ENCODE results near the gene KLHL36. TPM values are rescaled to one million over a fixed set of nuclear protein-coding genes. Genes with fewer than 3 reads are reported as not detected.

The KLHL36 gene
- total RNA-seq, 1 experiment from 2014 or later, result 93.6 TPM

DNA sequence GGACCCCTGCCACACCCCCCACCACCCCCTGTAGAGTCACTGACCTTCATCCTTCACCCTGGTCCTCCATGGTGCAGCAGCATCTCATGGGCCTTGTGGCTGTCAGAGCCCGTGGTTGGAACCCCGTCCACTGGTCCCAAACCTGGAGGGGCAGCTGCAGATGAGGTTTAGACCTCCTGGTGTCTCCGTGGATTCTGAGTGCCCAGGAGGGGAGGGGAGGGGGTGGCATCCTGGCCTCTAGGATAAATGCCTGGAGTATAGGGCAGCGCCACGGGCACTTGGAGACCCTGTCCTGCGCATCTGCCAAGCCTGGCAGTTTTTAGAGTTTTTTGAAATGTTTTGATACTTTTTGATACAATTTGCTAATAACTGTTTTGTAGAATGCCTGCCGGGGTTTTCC is 17.5 kb downstream of the KLHL36 start:
- CTCF ChIA-PET, result no interaction called here

GRCh38 chr16:84667600-84668309 is 19.4 kb downstream of the KLHL36 start:
- BruUV-seq (replicated peaks), result no TSS peak
- Mint-ChIP-seq H3K36me3 (ENCODE audit: insufficient read depth, unreplicated experiment) (peaks cover 21% of the 10 kb centered on the region), H3K27ac (ENCODE audit: unreplicated experiment) (no peak overlapping the region), H3K4me3 (ENCODE audit: low read depth, unreplicated experiment) (no peak overlapping the region), H3K4me1 (ENCODE audit: low read depth, unreplicated experiment) (no peaks in the 10 kb centered on the region), H3K9me3 (ENCODE audit: low read depth, unreplicated experiment) (no peaks in the 10 kb centered on the region), H3K27me3 (ENCODE audit: unreplicated experiment) (no peaks in the 10 kb centered on the region)
- CTCF ChIA-PET, result no interaction called here
- DNase-seq, result no peak
- intact Hi-C loops (cut with micrococcal nuclease; ENCODE audit: unreplicated experiment), result no loop called here
- TF ChIP-seq, protein P1, sequence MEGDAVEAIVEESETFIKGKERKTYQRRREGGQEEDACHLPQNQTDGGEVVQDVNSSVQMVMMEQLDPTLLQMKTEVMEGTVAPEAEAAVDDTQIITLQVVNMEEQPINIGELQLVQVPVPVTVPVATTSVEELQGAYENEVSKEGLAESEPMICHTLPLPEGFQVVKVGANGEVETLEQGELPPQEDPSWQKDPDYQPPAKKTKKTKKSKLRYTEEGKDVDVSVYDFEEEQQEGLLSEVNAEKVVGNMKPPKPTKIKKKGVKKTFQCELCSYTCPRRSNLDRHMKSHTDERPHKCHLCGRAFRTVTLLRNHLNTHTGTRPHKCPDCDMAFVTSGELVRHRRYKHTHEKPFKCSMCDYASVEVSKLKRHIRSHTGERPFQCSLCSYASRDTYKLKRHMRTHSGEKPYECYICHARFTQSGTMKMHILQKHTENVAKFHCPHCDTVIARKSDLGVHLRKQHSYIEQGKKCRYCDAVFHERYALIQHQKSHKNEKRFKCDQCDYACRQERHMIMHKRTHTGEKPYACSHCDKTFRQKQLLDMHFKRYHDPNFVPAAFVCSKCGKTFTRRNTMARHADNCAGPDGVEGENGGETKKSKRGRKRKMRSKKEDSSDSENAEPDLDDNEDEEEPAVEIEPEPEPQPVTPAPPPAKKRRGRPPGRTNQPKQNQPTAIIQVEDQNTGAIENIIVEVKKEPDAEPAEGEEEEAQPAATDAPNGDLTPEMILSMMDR (IDR thresholded peaks at IDR 0.05; ENCODE audit: unreplicated experiment), result no peak

More for the DNA sequence above, 17.5 kb downstream of the KLHL36 start:
- no TSS peak for BruUV-seq (replicated peaks)
- Mint-ChIP-seq H3K4me3 (ENCODE audit: low read depth, unreplicated experiment) (no peak overlapping the region), H3K27ac (ENCODE audit: unreplicated experiment) (no peak overlapping the region), H3K27me3 (ENCODE audit: unreplicated experiment) (no peaks in the 10 kb centered on the region), H3K36me3 (ENCODE audit: insufficient read depth, unreplicated experiment) (peaks cover 33% of the 10 kb centered on the region), H3K4me1 (ENCODE audit: low read depth, unreplicated experiment) (no peaks in the 10 kb centered on the region), H3K9me3 (ENCODE audit: low read depth, unreplicated experiment) (no peaks in the 10 kb centered on the region)
- intact Hi-C loops (cut with micrococcal nuclease; ENCODE audit: unreplicated experiment), result no loop called here
- TF ChIP-seq, protein P1 (IDR thresholded peaks at IDR 0.05; ENCODE audit: unreplicated experiment), result no peak
- DNase-seq, result no peak

DNA sequence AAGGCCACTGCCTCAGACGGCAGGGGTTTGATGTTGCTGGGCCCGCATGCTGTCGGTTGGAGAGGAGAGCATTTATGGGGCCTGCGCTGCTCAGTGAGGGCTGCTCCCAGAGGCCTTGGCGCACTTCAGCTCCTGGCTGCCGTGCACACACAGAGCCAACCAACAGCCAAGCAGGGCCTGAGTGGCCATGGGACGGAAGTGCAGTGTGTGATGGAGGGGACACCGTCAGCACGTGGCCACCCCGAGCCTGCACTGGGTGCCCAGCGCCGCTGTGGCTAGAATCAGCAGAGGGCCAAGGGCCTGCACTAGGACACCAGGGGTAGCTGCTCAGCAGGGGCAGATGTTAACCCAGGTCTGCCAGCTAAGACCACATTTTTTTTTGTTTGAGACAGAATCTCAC is 21.8 kb downstream of the KLHL36 start:
- CTCF ChIA-PET, result interaction anchor here (0.6 to 1.1 kb wide), 3 partner anchors 9 to 173 kb away, joined by 3 to 4 read pairs (median 3); no protein-coding TSS in a partner anchor
- TF ChIP-seq, protein P1 (IDR thresholded peaks at IDR 0.05; ENCODE audit: unreplicated experiment), result no peak
- intact Hi-C loops (cut with micrococcal nuclease; ENCODE audit: unreplicated experiment), result no loop called here
- BruUV-seq (replicated peaks), result no TSS peak
- Mint-ChIP-seq H3K27ac (ENCODE audit: unreplicated experiment) (no peak overlapping the region), H3K4me3 (ENCODE audit: low read depth, unreplicated experiment) (no peak overlapping the region), H3K27me3 (ENCODE audit: unreplicated experiment) (no peaks in the 10 kb centered on the region), H3K36me3 (ENCODE audit: insufficient read depth, unreplicated experiment) (peaks cover 7% of the 10 kb centered on the region), H3K4me1 (ENCODE audit: low read depth, unreplicated experiment) (no peaks in the 10 kb centered on the region), H3K9me3 (ENCODE audit: low read depth, unreplicated experiment) (no peaks in the 10 kb centered on the region)
- DNase-seq, result no peak

- Mint-ChIP-seq H3K9me3 (ENCODE audit: low read depth, unreplicated experiment) (no peaks in the 10 kb centered on the region), H3K4me3 (ENCODE audit: low read depth, unreplicated experiment) (no peak overlapping the region), H3K27ac (ENCODE audit: unreplicated experiment) (no peak overlapping the region), H3K4me1 (ENCODE audit: low read depth, unreplicated experiment) (no peaks in the 10 kb centered on the region), H3K36me3 (ENCODE audit: insufficient read depth, unreplicated experiment) (no peaks in the 10 kb centered on the region), H3K27me3 (ENCODE audit: unreplicated experiment) (peaks cover 17% of the 10 kb centered on the region)
- DNase-seq, result peak; percentile 90
- CTCF ChIA-PET, result interaction anchor here (0.7 to 1.6 kb wide), 15 partner anchors 9 to 256 kb away, joined by 3 to 21 read pairs (median 4); no protein-coding TSS in a partner anchor
- TF ChIP-seq, protein P1 (IDR thresholded peaks at IDR 0.05; ENCODE audit: unreplicated experiment), result peak; percentile 93
- intact Hi-C loops (cut with micrococcal nuclease; ENCODE audit: unreplicated experiment), result loop anchor here (1.0 to 2.0 kb wide), 2 partner anchors 54 to 66 kb away; no protein-coding TSS in a partner anchor
- BruUV-seq (replicated peaks), result no TSS peak
Observed at GRCh38 chr16:84672276-84673202, 24.2 kb downstream of the KLHL36 start.

Measured in Calu3 (cell line).